ENCODE results near the gene RANBP9. TPM values are rescaled to one million over a fixed set of nuclear protein-coding genes. Genes with fewer than 3 reads are reported as not detected.

RANBP9 gene
- total RNA-seq, 4 donors from 2014 or later: 44.7 to 93.1 (median 63.3) TPM

DNA sequence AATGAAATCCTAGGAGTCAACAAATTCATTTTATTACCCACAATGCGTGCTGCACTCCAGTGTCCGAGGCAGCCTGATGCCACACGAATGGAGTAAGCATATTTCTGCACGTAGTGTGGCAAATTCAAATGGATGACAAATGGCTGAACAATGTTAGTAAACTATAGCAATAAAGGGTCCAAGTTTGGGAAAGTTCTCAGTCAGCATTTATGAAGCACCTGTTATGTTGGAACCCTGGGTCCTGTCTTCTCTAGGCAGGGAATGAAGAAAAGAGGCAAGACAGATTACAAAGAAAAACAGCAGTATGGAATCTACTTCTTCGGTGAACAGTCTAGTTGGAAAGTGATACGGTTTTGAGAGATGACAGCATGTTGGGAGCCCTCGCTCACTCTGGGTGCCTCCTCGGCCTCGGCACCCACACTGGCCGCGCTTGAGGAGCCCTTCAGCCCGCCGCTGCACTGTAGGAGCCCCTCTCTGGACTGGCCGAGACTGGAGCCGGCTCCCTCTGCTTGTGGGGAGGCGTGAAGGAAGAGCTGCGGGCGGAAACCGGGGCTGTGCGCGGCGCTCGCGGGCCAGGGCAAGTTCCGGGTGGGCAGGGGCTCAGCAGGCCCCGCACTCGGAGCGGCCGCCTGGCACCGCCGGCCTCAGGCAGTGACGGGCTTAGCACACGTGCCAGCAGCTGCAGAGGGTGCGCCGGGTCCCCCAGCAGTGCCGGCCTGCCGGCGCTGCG is 4.8 kb upstream of the RANBP9 start:
- intact Hi-C loops (cut with DNase I; ENCODE audit: low total_unique reads) (loop anchor here (10.0 kb wide), 1 partner anchor 242 kb away; no protein-coding TSS in a partner anchor), in situ Hi-C loops (cut with MboI; ENCODE audit: low sequenced_read_pairs in 4 of 4) (loop anchor here in 1 of 4 donors (25.0 kb wide), 1 partner anchor 104 kb away; the partner anchor contains the start of gene NOL7)
- H3K27me3 ChIP-seq: no peaks in the 10 kb centered on the region
- ATAC-seq: no peak
- no peak for DNase-seq
- TF ChIP-seq POLR2A (IDR thresholded peaks at IDR 0.05): no peak
- TF ChIP-seq, protein P1, sequence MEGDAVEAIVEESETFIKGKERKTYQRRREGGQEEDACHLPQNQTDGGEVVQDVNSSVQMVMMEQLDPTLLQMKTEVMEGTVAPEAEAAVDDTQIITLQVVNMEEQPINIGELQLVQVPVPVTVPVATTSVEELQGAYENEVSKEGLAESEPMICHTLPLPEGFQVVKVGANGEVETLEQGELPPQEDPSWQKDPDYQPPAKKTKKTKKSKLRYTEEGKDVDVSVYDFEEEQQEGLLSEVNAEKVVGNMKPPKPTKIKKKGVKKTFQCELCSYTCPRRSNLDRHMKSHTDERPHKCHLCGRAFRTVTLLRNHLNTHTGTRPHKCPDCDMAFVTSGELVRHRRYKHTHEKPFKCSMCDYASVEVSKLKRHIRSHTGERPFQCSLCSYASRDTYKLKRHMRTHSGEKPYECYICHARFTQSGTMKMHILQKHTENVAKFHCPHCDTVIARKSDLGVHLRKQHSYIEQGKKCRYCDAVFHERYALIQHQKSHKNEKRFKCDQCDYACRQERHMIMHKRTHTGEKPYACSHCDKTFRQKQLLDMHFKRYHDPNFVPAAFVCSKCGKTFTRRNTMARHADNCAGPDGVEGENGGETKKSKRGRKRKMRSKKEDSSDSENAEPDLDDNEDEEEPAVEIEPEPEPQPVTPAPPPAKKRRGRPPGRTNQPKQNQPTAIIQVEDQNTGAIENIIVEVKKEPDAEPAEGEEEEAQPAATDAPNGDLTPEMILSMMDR (IDR thresholded peaks at IDR 0.05 in 4 of 5, conservative IDR thresholded peaks at IDR 0.05 in 1 of 5): no peak
- peaks cover 0 to 10% of the 10 kb centered on the region in 2 donors for H3K4me1 ChIP-seq
- H3K36me3 ChIP-seq: no peaks in the 10 kb centered on the region
- H3K27ac ChIP-seq: no peak overlapping the region
- no peaks in the 10 kb centered on the region for H3K9me3 ChIP-seq
- no peak overlapping the region for H3K4me3 ChIP-seq

DNA sequence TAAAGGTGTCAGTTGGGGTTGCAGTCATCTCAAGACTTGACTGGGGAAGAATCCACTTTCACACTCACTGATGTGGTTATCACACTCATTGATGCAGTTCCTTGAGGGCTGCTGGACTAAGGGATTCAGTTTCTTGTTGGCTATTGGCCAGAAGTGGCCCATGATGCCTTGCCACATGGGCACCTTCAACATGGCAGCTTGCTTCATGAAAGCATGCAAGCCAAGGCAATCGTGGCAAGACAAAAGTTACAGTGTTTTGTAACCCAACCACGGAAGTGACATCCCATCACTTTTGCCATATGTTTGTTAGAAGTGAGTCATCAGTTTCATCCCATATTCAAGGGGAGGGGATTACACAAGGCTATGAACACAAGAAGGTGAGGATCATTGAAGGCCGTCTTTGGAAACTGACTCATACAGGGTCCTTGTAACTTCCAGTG is 3.8 kb upstream of the RANBP9 start:
- Histone ChIP-seq H3K27me3 (no peaks in the 10 kb centered on the region), H3K27ac (no peak overlapping the region), H3K4me1 (peaks cover 0 to 10% of the 10 kb centered on the region in 2 donors), H3K9me3 (no peaks in the 10 kb centered on the region), H3K4me3 (no peak overlapping the region), H3K36me3 (no peaks in the 10 kb centered on the region)
- DNase-seq (no peak), ATAC-seq (no peak)
- intact Hi-C loops (cut with DNase I; ENCODE audit: low total_unique reads): loop anchor here (10.0 kb wide), 1 partner anchor 241 kb away; no protein-coding TSS in a partner anchor
- TF ChIP-seq, protein P1 (IDR thresholded peaks at IDR 0.05 in 4 of 5, conservative IDR thresholded peaks at IDR 0.05 in 1 of 5): no peak
- in situ Hi-C loops (cut with MboI; ENCODE audit: low sequenced_read_pairs in 4 of 4): loop anchor here in 1 of 4 donors (25.0 kb wide), 1 partner anchor 103 kb away; the partner anchor contains the start of gene NOL7

DNA sequence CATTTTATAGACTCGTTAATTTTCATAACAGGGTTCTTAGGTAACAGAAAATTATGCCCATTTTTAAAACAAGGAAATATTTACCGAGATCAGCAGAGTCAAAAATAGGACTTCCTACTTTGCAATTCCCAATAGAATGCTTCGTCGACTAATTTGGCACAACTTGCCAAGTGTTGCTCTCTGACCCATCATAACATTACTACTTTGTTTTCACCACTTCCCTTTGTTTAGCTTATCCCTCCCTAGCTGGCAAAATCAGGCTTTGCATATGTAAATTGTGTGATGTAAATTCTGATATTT is 914 bp upstream of the RANBP9 start:
- no peak for ATAC-seq
- peak overlapping the region; percentile 91 to 99 (median 96) for H3K27ac ChIP-seq
- no peak for TF ChIP-seq POLR2A (IDR thresholded peaks at IDR 0.05)
- TF ChIP-seq, protein P1 (IDR thresholded peaks at IDR 0.05 in 4 of 5, conservative IDR thresholded peaks at IDR 0.05 in 1 of 5): no peak
- no peaks in the 10 kb centered on the region for H3K36me3 ChIP-seq
- no peaks in the 10 kb centered on the region for H3K27me3 ChIP-seq
- peak overlapping the region; percentile 66 to 87 (median 72) for H3K4me3 ChIP-seq
- intact Hi-C loops (cut with DNase I; ENCODE audit: low total_unique reads): loop anchor here (1.0 to 10.0 kb wide), 4 partner anchors 21 to 238 kb away; partner anchors contain the start of gene SIRT5
- in situ Hi-C loops (cut with MboI; ENCODE audit: low sequenced_read_pairs in 4 of 4): loop anchor here in 1 of 4 donors (25.0 kb wide), 1 partner anchor 100 kb away; the partner anchor contains the start of gene NOL7
- DNase-seq: no peak
- peaks cover 22 to 29% of the 10 kb centered on the region in 2 donors for H3K4me1 ChIP-seq
- no peaks in the 10 kb centered on the region for H3K9me3 ChIP-seq

DNA sequence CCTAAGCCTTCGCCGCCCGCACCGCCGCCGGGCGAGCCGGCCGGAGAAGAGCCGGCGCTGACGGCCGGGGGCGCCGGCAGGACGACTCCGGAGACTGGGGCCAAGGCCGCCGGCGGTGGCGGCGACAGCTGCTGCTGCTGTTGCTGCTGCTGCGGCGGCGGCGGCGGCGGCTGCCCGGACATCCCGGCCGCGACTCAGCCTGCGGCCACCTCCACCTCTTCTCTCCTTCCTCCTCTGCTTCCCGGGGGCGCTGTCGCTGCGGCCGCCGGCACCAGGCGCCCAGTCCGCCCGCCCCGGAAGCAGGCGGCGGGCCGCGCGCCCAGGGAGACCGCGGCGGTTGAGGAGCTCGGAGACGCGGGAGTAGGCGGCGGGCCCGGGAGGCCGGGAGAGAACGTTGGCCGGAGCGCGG is 307 bp downstream of the RANBP9 start:
- no peaks in the 10 kb centered on the region for H3K27me3 ChIP-seq
- peak overlapping the region; percentile 46 to 91 (median 66) for H3K4me3 ChIP-seq
- DNase-seq (no peak), ATAC-seq (peak; percentile 49 to 52)
- no peaks in the 10 kb centered on the region for H3K36me3 ChIP-seq
- peaks cover 25 to 33% of the 10 kb centered on the region in 2 donors for H3K4me1 ChIP-seq
- TF ChIP-seq POLR2A (IDR thresholded peaks at IDR 0.05): no peak
- TF ChIP-seq, protein P1 (IDR thresholded peaks at IDR 0.05 in 4 of 5, conservative IDR thresholded peaks at IDR 0.05 in 1 of 5): peak in 3 of 5 experiments; percentile 4 to 26 (median 18)
- intact Hi-C loops (cut with DNase I; ENCODE audit: low total_unique reads): loop anchor here (1.0 to 10.0 kb wide), 2 partner anchors 96 to 237 kb away; partner anchors contain the start of gene NOL7
- H3K9me3 ChIP-seq: no peaks in the 10 kb centered on the region
- H3K27ac ChIP-seq: peak overlapping the region; percentile 84 to 99 (median 94)
- in situ Hi-C loops (cut with MboI; ENCODE audit: low sequenced_read_pairs in 4 of 4): loop anchor here in 1 of 4 donors (25.0 kb wide), 1 partner anchor 99 kb away; the partner anchor contains the start of gene NOL7

All from gastrocnemius medialis (tissue), 4 donors.